ENCODE results near the gene CPT2.

Gene CPT2

GRCh38 chr1:53196485-53197290 is at the start of gene CPT2:
CPT2 (plus strand) TSS chr1:53196824; CDS start chr1:53196944, 120 bp downstream.
- TF ChIP-seq CTCF (IDR thresholded peaks at IDR 0.05), result no peak

GRCh38 chr1:53147174-53147573 is 49.5 kb upstream of the CPT2 start:
- no peak for TF ChIP-seq CTCF (IDR thresholded peaks at IDR 0.05)

- TF ChIP-seq CTCF (IDR thresholded peaks at IDR 0.05), result no peak
Measured at GRCh38 chr1:53148123-53148522, 48.5 kb upstream of the CPT2 start.

GRCh38 chr1:53153752-53154151 is 42.9 kb upstream of the CPT2 start:
- TF ChIP-seq CTCF (IDR thresholded peaks at IDR 0.05), result no peak

GRCh38 chr1:53154859-53155438 is 41.7 kb upstream of the CPT2 start:
- TF ChIP-seq CTCF (IDR thresholded peaks at IDR 0.05), result no peak

- no peak for TF ChIP-seq CTCF (IDR thresholded peaks at IDR 0.05)
Measured at GRCh38 chr1:53155534-53155933, 41.1 kb upstream of the CPT2 start.

GRCh38 chr1:53155945-53156344 is 40.7 kb upstream of the CPT2 start:
- no peak for TF ChIP-seq CTCF (IDR thresholded peaks at IDR 0.05)

All from LNCAP (cell line).